OCI-LY7 (cell line): Measurements from ENCODE around the gene F9.
"Not testable (repeated sequence)": the region's sequence is repeated elsewhere in the genome, so short reads cannot be mapped to it uniquely, and the experiment has no call there.

ENCODE experiments used
- CTCF ChIP-seq: fragments of 200-600 bp; sonication (generic); conservative IDR thresholded peaks from 2 replicates; pipeline ENCODE4 v1.5.1; 2014; ENCODE audit warnings: mild to moderate bottlenecking, antibody characterized with exemption, low read length, moderate library complexity, mixed read lengths
- EZH2phosphoT487 ChIP-seq: fragments of 200-600 bp; sonication (generic); IDR thresholded peaks from 2 replicates; pipeline ENCODE4 v1.6.1; 2018; ENCODE audit warnings: low read depth, borderline replicate concordance, mild to moderate bottlenecking, mixed run types, antibody characterized with exemption, low read length, moderate library complexity, mixed read lengths

- not testable (repeated sequence) for TF ChIP-seq CTCF, EZH2phosphoT487
Measured at GRCh38 chrX:139528829-139529228, 1.7 kb upstream of the F9 start.
